HG03558 (cell line): ENCODE results near the gene RPS6KC1.
"Not testable (repeated sequence)": the region's sequence is repeated elsewhere in the genome, so short reads cannot be mapped to it uniquely, and the experiment has no call there.

Experiments
- ATAC-seq: cut with Tn5 transposase; IDR thresholded peaks from one replicate; pipeline ENCODE4 v1.9.1; 2021; ENCODE audit warnings: moderate number of reproducible peaks; ENCODE audit not compliant: unreplicated experiment; ENCODE audit errors: extremely low read depth

Gene RPS6KC1

DNA sequence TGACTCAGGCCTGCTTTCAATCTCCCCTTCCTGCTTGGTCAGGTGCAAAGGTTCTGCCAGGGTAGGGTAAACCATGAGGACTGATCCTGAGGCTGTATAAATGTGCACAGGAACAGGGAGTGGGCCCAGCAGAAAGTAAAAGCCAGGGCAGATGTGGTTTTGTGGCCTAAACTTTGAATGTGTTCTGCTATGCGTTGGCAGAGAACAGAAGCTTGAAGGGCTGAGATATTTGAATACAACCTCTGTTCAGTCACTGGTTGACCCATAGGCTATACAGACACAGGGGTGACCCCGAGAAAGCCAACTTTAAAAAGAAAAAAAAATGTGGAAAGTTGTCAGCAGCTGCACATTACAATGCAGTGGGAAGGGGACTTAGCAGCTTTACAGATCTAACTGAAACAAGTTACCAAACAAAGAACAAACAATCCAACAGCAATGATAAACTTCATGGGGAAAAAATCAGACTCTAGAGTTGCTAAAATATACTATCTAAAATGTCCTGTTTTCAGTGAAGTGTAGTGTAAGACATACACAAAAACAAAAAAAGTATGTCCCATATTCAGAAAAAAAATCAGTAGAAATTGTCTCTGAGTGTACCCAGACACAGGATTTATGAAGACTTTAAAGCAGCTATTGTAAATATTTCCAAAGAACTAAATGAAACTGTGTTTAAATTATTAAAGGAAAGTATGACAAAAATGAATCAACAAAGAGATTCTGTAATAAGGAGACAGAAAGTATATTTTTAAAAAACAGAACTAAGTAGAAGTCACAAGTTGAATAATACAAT is 216.1 kb downstream of the RPS6KC1 start:
- ATAC-seq, result no peak

DNA sequence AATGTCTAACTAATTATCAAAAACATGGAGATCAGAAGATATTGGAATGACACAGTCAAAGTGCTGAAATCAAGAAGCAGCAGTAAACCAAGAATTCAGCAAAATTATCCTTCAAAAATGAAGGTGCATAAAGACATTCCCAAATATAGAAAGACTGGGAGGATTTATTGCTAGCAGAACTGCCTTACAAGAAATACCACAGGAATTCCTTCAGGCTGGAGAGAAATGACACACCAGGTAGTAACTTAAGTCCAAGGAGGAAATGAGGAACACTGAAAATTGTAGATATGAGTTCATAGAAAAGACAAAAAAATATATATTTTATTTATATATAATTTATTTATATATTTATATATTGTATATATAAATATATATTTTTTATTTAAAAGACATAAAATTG is 217.2 kb downstream of the RPS6KC1 start:
- no peak for ATAC-seq

DNA sequence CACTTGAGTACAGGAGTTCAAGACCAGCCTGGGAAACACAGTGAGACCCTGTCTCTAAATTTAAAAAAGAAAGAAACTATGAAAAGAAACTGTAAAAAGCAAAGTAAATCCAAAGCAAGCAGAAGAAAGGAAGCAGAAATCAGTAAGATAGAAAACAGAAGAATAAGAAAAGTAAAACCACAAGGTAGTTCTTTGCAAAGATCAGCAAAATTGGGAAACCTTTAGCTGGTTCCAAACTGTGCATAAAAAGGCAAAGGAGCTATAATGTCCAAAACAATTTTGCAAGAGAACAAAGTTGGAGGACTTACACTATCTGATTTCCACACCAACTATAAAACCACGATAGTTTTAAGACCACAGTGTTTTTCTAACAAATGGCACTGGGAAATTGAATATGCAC is 218.8 kb downstream of the RPS6KC1 start:
- no peak for ATAC-seq

DNA sequence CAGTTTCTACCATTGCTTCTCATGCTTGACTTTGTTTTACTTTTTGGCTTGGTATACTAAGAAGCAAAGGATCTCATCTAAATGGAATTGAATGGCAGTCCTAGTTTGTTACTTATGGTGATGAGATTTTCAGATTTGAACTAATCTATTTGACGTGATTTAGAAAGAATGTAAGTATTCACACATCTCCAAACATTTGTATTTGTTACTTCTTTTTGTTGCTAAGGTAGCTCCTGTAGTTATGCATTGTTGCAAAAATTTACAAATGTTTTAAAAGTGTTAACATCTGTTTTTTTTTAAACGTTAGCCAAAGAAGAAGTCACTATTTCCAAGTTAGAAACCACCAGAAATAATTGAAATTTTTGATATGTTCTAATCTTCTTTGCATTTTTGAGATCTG is 222.5 kb downstream of the RPS6KC1 start:
- no peak for ATAC-seq

DNA sequence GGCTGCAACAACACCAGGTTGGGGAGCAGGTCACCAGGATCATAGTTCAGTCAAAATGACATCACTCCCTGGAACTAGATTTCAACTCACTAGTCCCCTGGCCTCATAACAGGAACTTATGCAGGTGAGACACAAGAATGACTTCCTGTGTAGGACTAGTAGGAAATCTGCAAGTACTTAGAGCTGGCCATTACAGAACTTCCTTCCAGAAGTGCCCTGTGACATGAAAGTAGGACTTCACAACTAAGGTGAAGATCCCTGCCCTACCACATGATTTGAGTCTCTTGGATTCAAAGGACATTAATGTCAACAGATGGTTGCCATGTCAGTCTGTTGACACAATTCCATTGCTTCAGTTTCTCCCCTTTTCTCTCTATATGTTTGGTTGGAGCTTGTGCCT is 223.1 kb downstream of the RPS6KC1 start:
- no peak for ATAC-seq

DNA sequence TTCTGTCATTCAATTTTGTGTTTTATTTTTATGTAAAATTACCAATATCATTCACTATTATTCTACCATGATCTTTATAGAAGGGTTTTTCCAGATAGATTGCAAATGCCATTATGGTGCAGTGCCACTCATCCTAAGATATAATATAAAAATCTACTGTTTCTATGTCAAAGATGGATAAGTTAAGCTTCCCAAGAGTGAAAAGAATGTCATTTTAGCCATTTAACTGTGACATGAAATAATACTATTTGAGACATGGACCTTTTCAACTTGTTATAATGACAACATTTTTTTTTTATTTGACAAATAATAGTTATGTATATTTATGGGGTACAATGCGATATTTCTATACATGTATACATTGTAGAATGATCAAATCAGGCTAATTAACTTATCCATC is 224.3 kb downstream of the RPS6KC1 start:
- ATAC-seq, result no peak

DNA sequence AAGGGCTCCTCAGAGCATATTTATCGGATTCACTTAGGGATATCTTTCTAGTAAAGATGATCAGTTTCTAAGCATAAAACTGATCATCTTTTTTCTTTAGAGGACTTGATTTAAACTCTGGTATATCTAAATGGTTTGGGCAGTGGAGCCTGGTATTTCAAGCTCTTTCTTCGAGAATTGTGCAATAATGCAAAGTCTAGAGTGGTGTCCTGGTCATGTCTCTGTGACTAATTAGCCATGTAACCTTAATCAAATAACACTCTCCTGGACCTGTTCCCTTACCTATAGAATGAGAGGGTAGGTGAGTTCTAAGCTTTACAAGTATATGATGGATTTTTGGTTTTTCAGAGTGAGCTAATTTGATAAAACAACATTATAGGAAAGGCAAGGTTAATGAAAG is 225.2 kb downstream of the RPS6KC1 start:
- no peak for ATAC-seq

DNA sequence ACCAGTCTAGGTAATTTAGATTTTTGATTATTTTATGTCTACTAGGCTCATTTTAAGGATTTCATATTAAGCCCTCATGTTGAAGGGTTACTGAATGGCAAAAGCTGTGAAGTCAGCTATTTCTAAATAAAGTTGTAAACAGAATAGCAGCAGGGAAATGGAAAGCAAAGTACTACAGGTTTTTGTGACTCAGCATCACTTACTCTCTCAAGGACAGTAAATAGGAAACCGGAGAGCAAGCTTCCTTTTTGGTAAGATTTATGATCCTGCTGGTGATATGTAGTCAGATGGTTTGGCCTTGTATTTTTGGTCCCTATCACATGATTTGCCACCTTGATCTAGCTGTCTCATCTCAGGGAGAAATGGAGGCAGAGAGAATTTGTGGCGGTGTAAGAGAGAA is 226.0 kb downstream of the RPS6KC1 start:
- ATAC-seq, result no peak

DNA sequence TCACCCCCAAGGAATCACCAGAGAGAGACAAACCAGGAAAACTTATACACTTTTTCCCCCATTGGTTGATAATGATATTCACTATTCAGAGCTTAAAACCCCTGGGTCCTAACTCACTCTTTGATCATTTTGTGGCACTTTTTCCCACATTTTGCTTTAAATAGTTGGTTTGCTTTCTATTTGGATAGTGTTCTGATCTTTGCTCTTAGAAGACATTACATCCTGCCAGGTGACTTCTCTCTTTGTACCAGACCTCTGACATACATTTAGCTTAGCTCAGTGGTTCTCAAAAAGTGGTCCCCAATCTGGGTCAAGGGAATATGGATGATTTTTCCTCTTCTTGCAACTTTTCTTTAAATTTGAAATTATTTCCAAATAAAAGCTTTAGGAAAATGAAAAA is 228.4 kb downstream of the RPS6KC1 start:
- no peak for ATAC-seq

DNA sequence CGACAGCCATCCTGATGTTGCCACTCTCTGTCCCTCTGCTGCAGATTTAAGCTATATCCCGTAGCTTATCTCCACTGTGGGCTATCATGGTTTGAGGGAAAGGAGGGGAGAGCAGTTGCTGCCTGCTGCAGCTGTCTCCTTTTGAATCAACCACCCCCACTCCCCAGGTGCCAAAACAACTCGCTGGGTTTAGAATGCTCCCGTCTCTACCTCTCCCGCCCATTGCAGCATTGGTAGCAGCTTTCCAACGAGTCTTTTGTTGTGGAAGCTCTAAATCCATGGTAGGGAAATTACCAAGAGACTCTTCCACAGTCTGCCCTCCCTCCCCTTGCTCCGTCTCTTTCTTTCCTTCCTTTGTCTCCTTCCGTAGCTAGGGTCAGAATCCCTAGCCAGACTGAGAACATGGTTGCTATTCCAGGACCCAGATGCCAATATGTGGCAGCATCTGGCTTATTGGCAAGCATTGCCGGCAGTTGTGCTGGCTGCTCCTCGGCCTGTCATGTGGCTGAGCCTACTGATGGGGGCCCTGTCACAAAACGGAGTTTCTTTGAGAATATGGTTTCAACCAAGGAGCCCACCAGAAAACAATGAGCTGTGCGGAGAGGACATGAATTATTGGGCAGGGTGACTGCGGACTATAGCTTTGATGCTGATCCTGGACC is 230.7 kb downstream of the RPS6KC1 start:
- no peak for ATAC-seq

DNA sequence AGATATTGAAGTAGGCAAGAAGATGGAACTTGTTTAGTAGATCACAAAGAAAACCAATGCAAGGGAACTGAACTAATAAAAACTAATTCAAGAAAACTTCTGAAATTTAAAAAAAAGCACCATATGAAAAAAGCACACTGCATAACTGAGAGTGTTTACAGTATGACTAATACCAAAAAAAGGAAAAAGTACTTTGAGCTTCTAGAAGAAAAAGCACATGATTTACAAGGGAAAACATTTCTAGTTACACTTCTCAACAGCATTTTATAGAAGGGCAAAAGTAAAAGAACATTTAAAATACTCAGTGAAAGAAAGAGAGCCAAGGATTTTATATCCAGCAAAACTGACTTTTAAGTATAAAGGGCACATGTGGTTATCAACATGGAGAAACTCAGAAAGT is 233.6 kb downstream of the RPS6KC1 start:
- no peak for ATAC-seq

DNA sequence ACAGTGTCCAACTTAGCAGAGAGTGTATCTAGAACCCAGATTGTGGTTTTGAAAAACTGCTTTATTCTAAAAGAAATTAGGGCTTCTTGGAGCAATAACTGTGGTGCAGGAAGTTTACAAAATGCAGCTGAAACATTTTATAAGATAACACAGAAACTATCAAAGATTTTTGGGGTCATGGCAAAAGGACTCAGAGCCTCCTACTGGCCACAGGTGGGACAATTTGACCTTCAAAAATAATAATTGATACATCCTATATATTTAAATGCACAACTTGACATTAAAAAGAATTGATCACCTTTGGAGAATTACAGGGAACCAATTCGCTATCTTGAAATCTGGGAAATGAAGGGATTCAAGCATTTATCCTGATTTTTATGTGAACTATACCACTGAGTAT is 235.2 kb downstream of the RPS6KC1 start:
- ATAC-seq, result no peak

DNA sequence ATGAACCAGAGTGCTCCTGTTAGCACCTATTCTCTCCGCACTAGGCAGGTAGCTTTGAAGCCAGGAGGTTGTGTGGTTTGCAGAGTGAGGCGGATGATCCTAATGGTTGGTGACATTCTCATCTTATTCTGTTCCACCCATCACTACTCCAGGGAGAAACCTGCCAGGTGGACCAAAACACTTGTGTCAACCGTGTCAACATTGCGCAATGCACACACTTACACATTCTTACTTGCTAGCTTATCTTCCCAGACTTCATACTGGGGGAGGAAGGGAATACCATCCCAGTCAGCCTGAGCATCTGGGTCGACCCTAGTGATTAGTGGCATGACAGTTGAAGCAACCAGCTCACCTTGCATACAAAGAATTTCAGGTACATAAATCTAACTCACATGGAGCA is 236.9 kb downstream of the RPS6KC1 start:
- ATAC-seq, result no peak

DNA sequence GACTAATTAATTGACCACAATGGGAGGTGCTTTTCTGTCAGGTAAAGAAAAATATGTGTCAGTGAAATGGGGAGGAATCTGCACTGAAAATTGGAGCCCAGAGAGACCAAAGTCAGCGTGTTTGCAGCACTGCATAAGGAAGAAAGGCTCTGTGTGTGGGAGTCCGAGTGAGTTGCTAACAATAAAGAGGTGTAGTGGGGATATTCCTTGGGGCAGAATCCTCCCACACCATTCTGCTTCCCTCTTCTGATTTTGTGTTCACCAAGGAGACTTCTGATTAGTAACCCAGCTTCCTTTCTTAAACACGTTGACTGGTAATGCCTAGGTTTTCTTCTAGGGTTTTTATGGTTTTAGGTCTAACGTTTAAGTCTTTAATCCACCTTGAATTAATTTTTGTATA is 240.5 kb downstream of the RPS6KC1 start:
- no peak for ATAC-seq

DNA sequence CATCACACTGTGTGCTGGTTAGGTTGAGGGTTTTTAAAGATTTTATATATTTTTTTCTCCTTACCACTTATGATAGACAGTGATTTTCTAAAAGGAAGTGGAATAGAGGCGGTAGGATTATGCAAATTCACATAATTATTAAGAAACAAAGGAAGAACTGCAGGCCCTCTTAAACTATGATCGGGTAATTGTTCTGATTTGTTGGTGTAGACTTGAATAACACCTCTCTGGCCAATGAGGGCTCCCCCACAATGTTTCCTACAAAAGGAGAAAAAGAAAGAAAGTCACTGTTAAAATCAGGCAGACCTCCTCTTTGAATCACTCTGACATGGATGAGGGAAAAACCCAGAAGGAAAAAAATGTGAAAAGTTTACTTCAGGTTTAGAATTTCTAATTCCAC is 241.6 kb downstream of the RPS6KC1 start:
- ATAC-seq, result no peak

DNA sequence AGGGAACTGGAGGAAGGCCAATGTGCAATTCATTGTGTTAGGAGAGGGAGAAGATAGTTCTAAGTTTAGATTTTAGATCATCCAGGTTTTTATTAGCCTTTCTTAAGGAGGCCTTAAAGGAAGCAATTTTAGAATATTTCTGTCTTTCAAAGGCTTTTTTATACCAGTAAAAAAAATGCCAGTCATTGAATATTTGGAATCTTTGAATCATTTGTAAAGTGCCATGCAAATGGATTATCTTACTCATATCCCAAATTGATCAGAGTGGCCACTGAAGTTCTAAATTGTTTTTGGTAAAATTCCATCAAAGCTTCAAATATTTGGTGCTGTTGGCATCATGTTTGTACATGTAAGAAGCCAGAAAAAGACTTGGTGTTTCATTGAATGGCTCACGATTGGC is 244.8 kb downstream of the RPS6KC1 start:
- no peak for ATAC-seq

DNA sequence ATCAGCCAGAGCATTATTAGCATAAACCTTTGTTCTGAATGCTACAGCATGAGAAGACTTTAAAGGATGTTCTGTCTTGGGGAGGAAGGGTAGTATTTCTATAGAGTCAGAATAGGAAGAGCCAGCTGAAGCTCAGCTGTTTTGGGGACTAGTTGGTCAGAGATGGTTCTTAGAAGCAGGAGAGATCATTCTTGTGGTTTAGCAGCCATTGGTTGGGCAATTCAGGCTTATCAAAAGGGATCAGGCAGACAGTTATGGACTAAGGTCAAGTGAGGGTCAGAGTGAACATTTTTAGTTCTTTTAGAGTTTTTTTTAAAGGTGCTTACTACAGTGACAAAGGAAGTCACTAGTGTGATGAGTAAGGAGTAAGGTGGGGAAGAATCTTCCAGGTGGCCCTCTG is 245.5 kb downstream of the RPS6KC1 start:
- ATAC-seq, result no peak

DNA sequence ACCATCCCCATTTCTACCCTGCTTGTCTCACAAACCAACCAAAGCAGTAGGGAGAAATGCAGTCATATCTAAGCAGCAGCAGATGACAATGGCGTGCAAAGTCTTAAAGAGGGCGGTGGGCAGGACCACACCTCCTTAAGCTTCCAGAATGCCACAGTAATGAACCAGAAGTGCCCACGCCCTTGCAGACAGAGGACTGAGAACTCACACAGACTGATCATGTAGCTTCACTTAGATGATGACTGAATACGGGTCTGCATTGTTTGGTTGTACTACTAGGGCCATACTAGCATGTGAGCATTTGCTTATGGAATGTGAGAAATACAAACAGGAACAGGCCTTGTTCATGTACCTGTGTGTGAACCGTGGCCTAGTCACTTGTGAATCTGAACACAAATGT is 246.0 kb downstream of the RPS6KC1 start:
- no peak for ATAC-seq

DNA sequence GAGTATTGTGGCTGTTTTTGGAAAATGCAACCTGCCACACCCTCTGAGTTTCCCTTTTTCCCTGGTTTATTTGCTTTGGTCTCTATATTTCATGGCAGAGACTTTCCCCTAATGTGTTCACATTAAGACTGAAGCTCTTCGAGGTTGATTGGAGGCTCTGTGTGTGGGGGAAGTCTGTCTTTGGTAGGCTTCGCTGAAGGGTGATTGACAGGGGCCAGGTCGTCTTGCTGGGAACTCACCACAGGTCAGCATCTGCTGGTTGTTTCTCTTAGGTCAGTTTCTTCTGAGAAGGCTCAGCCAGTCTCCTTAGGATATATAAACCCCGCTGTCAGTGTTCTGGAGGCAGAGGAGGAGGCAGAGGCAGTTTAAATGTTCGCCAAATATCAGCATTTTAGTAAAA is 249.4 kb downstream of the RPS6KC1 start:
- ATAC-seq, result no peak

DNA sequence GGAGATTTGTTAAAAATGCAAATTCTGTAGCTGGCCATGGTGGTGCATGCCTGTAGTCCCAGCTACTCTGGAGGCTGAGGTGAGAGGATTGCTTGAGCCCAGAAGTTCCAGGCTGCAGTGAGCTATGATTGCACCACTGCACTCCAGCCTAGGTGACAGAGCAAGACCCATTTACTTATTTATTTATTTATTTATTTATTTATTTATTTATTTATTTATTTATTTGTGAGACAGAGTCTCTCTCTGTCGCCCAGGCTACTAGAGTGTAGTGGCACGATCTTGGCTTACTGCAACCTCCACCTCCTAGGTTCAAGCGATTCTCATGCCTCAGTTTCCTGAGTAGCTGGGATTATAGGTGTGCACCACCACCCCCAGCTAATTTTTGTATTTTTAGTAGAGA is 250.5 kb downstream of the RPS6KC1 start:
- ATAC-seq, result not testable (repeated sequence)

DNA sequence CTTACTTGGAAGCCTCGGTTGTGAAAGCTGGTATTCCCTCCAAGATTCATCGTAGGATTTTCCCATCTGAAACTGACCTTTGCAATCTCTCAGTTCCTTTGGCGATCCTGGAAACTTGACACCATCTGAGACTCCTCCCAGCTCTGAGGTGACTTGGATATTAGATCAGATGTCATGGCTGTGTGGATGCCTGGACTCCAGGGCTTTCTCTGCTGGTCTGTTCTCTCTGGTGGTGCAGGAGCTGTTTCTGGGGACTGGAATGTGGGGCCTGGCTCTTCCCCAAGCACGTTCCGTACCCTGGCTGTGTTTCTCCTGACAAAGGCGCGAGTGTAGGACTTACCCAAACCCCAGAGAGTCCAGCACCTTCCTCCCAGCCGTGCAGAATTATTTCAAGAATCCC is 252.2 kb downstream of the RPS6KC1 start:
- ATAC-seq, result no peak

DNA sequence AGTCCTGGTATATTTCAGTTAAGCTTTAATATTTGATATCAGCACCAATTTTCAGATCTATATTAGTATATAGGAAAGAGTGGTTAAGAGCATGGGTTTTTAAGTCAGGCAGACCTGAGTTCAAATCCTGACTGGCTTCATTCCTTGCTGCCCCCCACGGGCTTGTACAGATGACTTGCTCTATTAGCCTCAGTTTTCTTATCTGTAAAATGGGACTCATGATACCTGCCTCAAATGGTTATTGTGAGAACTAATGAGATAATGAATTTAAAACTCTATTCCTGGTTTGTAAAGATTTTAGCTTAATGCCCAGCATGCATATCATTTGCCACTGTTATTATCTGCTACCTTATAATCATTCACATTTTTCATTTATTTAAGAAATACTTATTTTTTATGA is 264.5 kb downstream of the RPS6KC1 start:
- ATAC-seq, result no peak
